ENCODE data around the gene LAMB3. TPM values are rescaled to one million over a fixed set of nuclear protein-coding genes. Genes with fewer than 3 reads are reported as not detected.

LAMB3 gene
- total RNA-seq, 4 donors from 2014 or later, result 70.0 to 181 (median 123) TPM

DNA sequence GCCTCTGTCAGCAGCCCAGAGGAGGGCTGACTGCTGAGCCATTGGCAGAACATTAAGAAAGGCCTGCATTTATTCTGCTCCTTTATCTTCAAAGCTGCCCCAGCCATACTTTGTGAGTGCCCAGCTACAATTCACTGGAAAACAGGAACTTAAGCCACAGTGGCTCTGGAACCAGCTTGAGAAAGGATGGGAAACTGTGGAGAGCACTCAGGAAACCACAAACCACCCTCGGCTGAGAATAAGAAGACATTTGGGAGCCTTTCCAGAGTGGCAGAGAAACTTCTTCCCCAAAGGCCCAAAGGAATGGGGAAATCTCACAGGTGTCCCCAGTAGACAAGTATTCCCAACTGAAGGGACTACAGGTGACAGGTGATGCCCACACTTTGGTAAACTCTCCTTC, 1.8 kb downstream of the LAMB3 start:
- WGBS, 2 donors, result 47 to 50% methylated on average over 1 of the region's 1 CpG
- DNase-seq (ENCODE audit: low spot score in 2 of 2), result no peak
- intact Hi-C loops (cut with DNase I; ENCODE audit: low total_unique reads), result no loop called here
- no peak for TF ChIP-seq POLR2A (IDR thresholded peaks at IDR 0.05)
- TF ChIP-seq, protein P1, sequence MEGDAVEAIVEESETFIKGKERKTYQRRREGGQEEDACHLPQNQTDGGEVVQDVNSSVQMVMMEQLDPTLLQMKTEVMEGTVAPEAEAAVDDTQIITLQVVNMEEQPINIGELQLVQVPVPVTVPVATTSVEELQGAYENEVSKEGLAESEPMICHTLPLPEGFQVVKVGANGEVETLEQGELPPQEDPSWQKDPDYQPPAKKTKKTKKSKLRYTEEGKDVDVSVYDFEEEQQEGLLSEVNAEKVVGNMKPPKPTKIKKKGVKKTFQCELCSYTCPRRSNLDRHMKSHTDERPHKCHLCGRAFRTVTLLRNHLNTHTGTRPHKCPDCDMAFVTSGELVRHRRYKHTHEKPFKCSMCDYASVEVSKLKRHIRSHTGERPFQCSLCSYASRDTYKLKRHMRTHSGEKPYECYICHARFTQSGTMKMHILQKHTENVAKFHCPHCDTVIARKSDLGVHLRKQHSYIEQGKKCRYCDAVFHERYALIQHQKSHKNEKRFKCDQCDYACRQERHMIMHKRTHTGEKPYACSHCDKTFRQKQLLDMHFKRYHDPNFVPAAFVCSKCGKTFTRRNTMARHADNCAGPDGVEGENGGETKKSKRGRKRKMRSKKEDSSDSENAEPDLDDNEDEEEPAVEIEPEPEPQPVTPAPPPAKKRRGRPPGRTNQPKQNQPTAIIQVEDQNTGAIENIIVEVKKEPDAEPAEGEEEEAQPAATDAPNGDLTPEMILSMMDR (IDR thresholded peaks at IDR 0.05), result no peak
- H3K4me3 ChIP-seq (ENCODE audit: low read depth, poor library complexity, severe bottlenecking), result no peak overlapping the region

DNA sequence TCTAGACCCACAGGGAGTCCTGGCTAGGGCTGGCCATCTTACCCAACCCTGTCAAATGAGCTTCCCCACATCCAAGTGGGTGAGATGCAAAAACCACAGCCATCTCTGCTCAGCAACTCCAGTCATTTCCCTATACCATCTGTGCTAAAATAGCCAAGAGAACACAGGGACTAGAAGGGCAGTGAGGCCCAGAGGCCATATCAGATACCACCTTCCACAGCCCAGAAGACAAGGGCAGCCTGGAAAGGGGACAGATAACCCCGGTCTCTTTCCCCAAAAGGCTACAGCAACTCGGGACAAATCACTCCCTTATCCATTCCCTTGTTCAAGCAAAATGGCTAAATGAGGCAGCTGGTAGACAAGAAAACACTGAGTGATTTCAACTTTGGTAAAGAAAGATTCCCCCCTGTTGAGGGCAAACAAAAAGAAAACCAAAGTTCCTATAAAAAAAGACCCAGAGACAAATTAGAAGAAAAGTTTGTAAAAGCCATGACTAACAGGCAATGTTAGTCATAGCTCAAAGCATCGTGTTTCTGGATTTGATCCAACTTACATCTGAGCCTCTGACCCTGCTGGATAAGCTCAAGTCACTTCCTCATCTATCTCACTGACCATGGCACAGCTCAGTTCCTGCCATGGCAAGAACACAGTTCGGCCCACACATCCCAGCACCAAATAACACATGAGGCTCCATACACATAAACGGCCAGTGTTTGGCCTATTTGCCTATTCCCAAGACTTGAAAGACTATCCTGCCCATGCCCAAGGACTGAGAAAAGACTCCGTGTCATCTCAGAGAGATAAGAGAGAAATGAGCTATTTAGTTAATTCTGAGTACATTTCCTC, 3.1 kb downstream of the LAMB3 start:
- intact Hi-C loops (cut with DNase I; ENCODE audit: low total_unique reads), result no loop called here
- no peak for DNase-seq (ENCODE audit: low spot score in 2 of 2)
- no peak overlapping the region for H3K4me3 ChIP-seq (ENCODE audit: low read depth, poor library complexity, severe bottlenecking)
- 46 to 48% methylated on average over 6 of the region's 6 CpGs for WGBS, 2 donors
- TF ChIP-seq, protein P1 (IDR thresholded peaks at IDR 0.05), result no peak
- no peak for TF ChIP-seq POLR2A (IDR thresholded peaks at IDR 0.05)

DNA sequence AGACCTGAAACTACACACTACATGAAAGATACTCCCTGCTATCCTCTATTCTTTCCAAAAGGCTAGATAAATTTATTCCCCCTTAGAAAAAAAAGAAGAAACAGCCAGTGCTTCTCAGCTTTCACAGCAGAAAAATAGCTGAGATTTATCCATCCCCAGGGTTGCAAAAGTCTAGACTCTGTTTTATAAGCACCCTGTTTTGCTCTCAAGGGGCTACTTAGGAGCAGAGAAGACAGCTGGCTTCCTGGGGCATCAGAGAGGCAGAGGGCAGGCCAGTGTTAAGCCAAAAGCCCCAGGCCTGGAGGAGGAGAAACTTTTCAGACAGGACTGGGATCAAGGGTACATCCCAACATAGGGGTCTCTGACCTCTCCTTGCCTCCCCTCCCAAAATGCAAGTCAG, 3.9 kb downstream of the LAMB3 start:
- intact Hi-C loops (cut with DNase I; ENCODE audit: low total_unique reads), result no loop called here
- TF ChIP-seq, protein P1 (IDR thresholded peaks at IDR 0.05), result no peak
- TF ChIP-seq POLR2A (IDR thresholded peaks at IDR 0.05), result no peak
- DNase-seq (ENCODE audit: low spot score in 2 of 2), result no peak
- H3K4me3 ChIP-seq (ENCODE audit: low read depth, poor library complexity, severe bottlenecking), result no peak overlapping the region

DNA sequence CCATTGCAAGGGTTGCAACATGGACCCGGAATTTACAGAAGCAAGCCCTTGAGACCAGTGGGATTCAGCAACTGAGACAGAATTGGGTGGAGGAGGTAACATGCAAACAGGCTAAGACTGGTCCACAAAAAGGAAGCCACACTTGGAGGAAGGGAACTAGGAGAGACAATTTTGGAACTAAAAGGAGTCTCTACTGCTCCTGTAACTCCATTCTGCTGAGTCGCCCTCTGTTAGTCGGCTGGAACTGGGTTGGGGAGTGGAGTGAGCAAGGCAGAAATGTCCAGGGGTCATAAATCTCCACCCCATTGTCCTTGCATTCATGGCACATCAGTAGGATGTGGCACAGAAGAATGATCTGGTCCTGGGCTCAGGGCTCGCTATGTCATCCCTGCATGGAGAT, 5.1 kb downstream of the LAMB3 start:
- intact Hi-C loops (cut with DNase I; ENCODE audit: low total_unique reads), result no loop called here
- no peak for DNase-seq (ENCODE audit: low spot score in 2 of 2)
- 69 to 70% methylated on average over 4 of the region's 4 CpGs for WGBS, 2 donors
- H3K4me3 ChIP-seq (ENCODE audit: low read depth, poor library complexity, severe bottlenecking), result no peak overlapping the region
- TF ChIP-seq, protein P1 (IDR thresholded peaks at IDR 0.05), result no peak
- TF ChIP-seq POLR2A (IDR thresholded peaks at IDR 0.05), result no peak

DNA sequence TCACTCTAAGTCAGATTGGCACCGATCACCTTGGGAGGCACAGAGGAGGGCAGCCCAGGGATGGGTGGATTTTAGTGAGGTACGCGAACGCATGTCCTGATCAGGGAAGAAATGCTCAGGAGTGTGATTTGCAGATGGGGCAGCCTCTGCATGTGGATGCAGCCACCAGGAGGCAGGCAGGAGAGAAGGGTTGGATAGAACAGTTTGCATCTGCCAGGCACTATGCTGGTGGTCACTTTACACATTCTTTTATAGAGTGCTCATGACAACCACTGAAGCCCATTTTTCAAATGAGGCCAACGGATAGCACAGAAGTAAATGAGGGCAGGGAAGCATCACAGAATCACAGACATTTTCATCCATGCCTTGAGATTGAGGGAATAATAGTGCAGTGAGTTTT, 5.7 kb downstream of the LAMB3 start:
- 85 to 87% methylated on average over 5 of the region's 5 CpGs for WGBS, 2 donors
- H3K4me3 ChIP-seq (ENCODE audit: low read depth, poor library complexity, severe bottlenecking), result no peak overlapping the region
- no peak for DNase-seq (ENCODE audit: low spot score in 2 of 2)

More for the DNA sequence above, 5.7 kb downstream of the LAMB3 start:
- intact Hi-C loops (cut with DNase I; ENCODE audit: low total_unique reads), result no loop called here
- TF ChIP-seq, protein P1 (IDR thresholded peaks at IDR 0.05), result no peak
- no peak for TF ChIP-seq POLR2A (IDR thresholded peaks at IDR 0.05)

All from lower leg skin (tissue), 4 donors.